RWPE1 (cell line): ENCODE data around the gene POLG.

Experiments
- CTCF ChIA-PET: fragments of 350-600 bp; sonication (Branson Sonifier 250); formaldehyde crosslinking; extraction: SDS; loops from one replicate; lab custom pipeline; 2021; lab: Yijun Ruan, JAX
- POLR2A ChIA-PET: fragments of 400-600 bp; formaldehyde crosslinking; extraction: SDS; loops from one replicate; lab custom pipeline; 2020; ENCODE audit warnings: antibody characterized with exemption; ENCODE audit not compliant: low non-redundant PET; lab: Yijun Ruan, JAX
- DNase-seq: peaks from one replicate; pipeline ENCODE4 v3.0.0; 2012; ENCODE audit warnings: low spot score
- H3K27ac ChIP-seq: fragments of 450-650 bp; 2 replicates; pipeline ENCODE4 v1.5.1; 2017
- CTCF ChIP-seq: fragments of 450-650 bp; conservative IDR thresholded peaks from 2 replicates; pipeline ENCODE4 v1.5.1; 2017; ENCODE audit warnings: low read depth, mild to moderate bottlenecking

The POLG gene

GRCh38 chr15:89317186-89317720, 17.4 kb downstream of the POLG start:
- CTCF ChIA-PET = no interaction called here
- DNase-seq = no peak
- POLR2A ChIA-PET = no interaction called here
- no peak for TF ChIP-seq CTCF
- H3K27ac ChIP-seq = no peak overlapping the region

- ChIA-PET POLR2A (no interaction called here), CTCF (no interaction called here)
- no peak for DNase-seq
- H3K27ac ChIP-seq = peak overlapping the region; percentile 23; the same call in 1 of the 2 replicates
- no peak for TF ChIP-seq CTCF
Measured at GRCh38 chr15:89316504-89316903, 18.1 kb downstream of the POLG start.

- no peak for TF ChIP-seq CTCF
- no peak for DNase-seq
- ChIA-PET POLR2A (no interaction called here), CTCF (no interaction called here)
- H3K27ac ChIP-seq = no peak overlapping the region; the same call in 1 of the 2 replicates
Measured at GRCh38 chr15:89315375-89315929, 19.2 kb downstream of the POLG start.

GRCh38 chr15:89309993-89310392, 24.6 kb downstream of the POLG start:
- no peak for DNase-seq
- no peak overlapping the region for H3K27ac ChIP-seq
- POLR2A ChIA-PET = no interaction called here
- no peak for TF ChIP-seq CTCF
- CTCF ChIA-PET = interaction anchor here (0.6 kb wide), 1 partner anchor 103 kb away, joined by 3 read pairs; no protein-coding TSS in a partner anchor

- TF ChIP-seq CTCF = no peak
- no peak for DNase-seq
- CTCF ChIA-PET = interaction anchor here (0.6 kb wide), 1 partner anchor 41 kb away, joined by 4 read pairs; no protein-coding TSS in a partner anchor
- H3K27ac ChIP-seq = no peak overlapping the region
- POLR2A ChIA-PET = no interaction called here
Measured at GRCh38 chr15:89308236-89308635, 26.4 kb downstream of the POLG start.

GRCh38 chr15:89307791-89308190, 26.8 kb downstream of the POLG start:
- ChIA-PET CTCF (no interaction called here), POLR2A (no interaction called here)
- no peak for TF ChIP-seq CTCF
- no peak overlapping the region for H3K27ac ChIP-seq
- DNase-seq = no peak
